Lung (tissue), 13 donors: ENCODE results near the gene HLA-G. TPM values are rescaled to one million over a fixed set of nuclear protein-coding genes. Genes with fewer than 3 reads are reported as not detected.
"Not testable (repeated sequence)": the region's sequence is repeated elsewhere in the genome, so short reads cannot be mapped to it uniquely, and the experiment has no call there.

Experiments used
- ATAC-seq: fragments of 200-7000 bp; cut with Tn5 transposase; one replicate; pipeline ENCODE4 v1.9.1; 2020; ENCODE audit warnings: moderate number of reproducible peaks; ENCODE audit not compliant: insufficient read depth, low FRiP score
- DNase-seq, 3 donors: peaks; one replicate each; pipeline ENCODE4 v3.0.0-alpha.2; 2013 to 2017
- H3K27ac ChIP-seq, 2 donors: one replicate each; pipeline ENCODE4 v1.5.1; 2013; ENCODE audit warnings: mild to moderate bottlenecking in 2 of 2, moderate library complexity in 2 of 2, control low read depth in 1 of 2, inconsistent platforms in 1 of 2, low read depth in 1 of 2, low read length in 1 of 2
- H3K27me3 ChIP-seq, 3 donors: one replicate each; pipeline ENCODE4 v1.5.1; 2013; ENCODE audit warnings: low read length in 2 of 3; ENCODE audit not compliant: control insufficient read depth in 3 of 3, insufficient read depth in 3 of 3
- H3K36me3 ChIP-seq, 4 donors: one replicate each; pipeline ENCODE4 v1.5.1; 2013; ENCODE audit warnings: low read length in 4 of 4, mild to moderate bottlenecking in 1 of 4, moderate library complexity in 1 of 4; ENCODE audit not compliant: control insufficient read depth in 4 of 4, insufficient read depth in 4 of 4
- H3K4me1 ChIP-seq, 5 donors: one replicate each; pipeline ENCODE4 v1.5.1; 2013; ENCODE audit warnings: low read length in 5 of 5, mild to moderate bottlenecking in 2 of 5, moderate library complexity in 1 of 5; ENCODE audit not compliant: control insufficient read depth in 5 of 5, insufficient read depth in 5 of 5
- H3K4me3 ChIP-seq: one replicate; pipeline ENCODE4 v1.5.1; 2013; ENCODE audit warnings: mild to moderate bottlenecking, control low read depth, moderate library complexity
- H3K9ac ChIP-seq, 2 donors: one replicate each; pipeline ENCODE4 v1.5.1; 2013; ENCODE audit warnings: low read length in 2 of 2, control low read depth in 1 of 2; ENCODE audit not compliant: insufficient read depth in 1 of 2
- H3K9me3 ChIP-seq, 4 donors: one replicate each; pipeline ENCODE4 v1.5.1; 2013; ENCODE audit warnings: low read length in 3 of 4, mild to moderate bottlenecking in 1 of 4, moderate library complexity in 1 of 4; ENCODE audit not compliant: control insufficient read depth in 4 of 4, insufficient read depth in 3 of 4
- CTCF ChIP-seq: IDR thresholded peaks from 2 replicates; pipeline ENCODE4 v1.5.1; 2012; ENCODE audit warnings: mild to moderate bottlenecking; ENCODE audit errors: control extremely low read depth, extremely low read depth
- WGBS, 2 donors: extraction: QIAGEN DNeasy Blood & Tissue Kit; methylation state at CpG; one replicate each; pipeline ENCODE4 v1.1.7; 2013; 5-methylcytosine and 5-hydroxymethylcytosine counted together
- polyA plus RNA-seq, 2 donors: library from polyadenylated mRNA; stranded (reverse); fragments of 200-250 nt; gene quantifications; one replicate each; pipeline ENCODE4 v1.2.1, GENCODE V29; 2013
- small RNA-seq: library from RNA; depleted of rRNA; stranded (forward); fragments of <200 nt; gene quantifications from one replicate; pipeline ENCODE3, GENCODE V24; 2014; ENCODE audit warnings: low replicate concordance
- total RNA-seq, 2 donors: library from RNA; depleted of rRNA in 1 of 2; stranded (reverse); fragments of >200 nt in 1 of 2; gene quantifications; one replicate each; pipeline ENCODE4 v1.2.1, GENCODE V29; 2014 to 2021
- donor health status: control.
- donor health status: control.
- donor health status: Bipolar disorder and iron deficiency.
- donor health status: healthy.
- donor health status: DM: yes; HTN: yes; CAD: no.

Gene HLA-G
- total and polyA plus RNA-seq, 4 donors, result 0.23 to 8.9 (median 4.3) TPM

GRCh38 chr6:29870104-29870503 lies 42.5 kb downstream of the HLA-G start:
- no peak overlapping the region for H3K9ac ChIP-seq
- H3K27me3 ChIP-seq, result peaks cover 0 to 6% (median 3%) of the 10 kb centered on the region in 3 donors
- H3K27ac ChIP-seq, result no peak overlapping the region
- ATAC-seq (no peak), DNase-seq (no peak)
- no peaks in the 10 kb centered on the region for H3K36me3 ChIP-seq
- no peaks in the 10 kb centered on the region for H3K4me1 ChIP-seq
- 51 to 88% methylated on average over 2 of the region's 2 CpGs for WGBS, 2 donors
- no peak for TF ChIP-seq CTCF
- H3K4me3 ChIP-seq, result no peak overlapping the region
- H3K9me3 ChIP-seq, result no peaks in the 10 kb centered on the region

- no peaks in the 10 kb centered on the region for H3K9me3 ChIP-seq
- no peak overlapping the region for H3K4me3 ChIP-seq
- no peak overlapping the region for H3K27ac ChIP-seq
- no peak overlapping the region for H3K9ac ChIP-seq
- DNase-seq, result no peak
- TF ChIP-seq CTCF, result no peak
- no peaks in the 10 kb centered on the region for H3K36me3 ChIP-seq
- 62 to 85% methylated on average over 3 of the region's 3 CpGs for WGBS, 2 donors
- no peaks in the 10 kb centered on the region for H3K27me3 ChIP-seq
- ATAC-seq, result no peak
- no peaks in the 10 kb centered on the region for H3K4me1 ChIP-seq
These were observed 45.2 kb downstream of the HLA-G start for GRCh38 chr6:29872791-29873190.

GRCh38 chr6:29875257-29875656 lies 47.6 kb downstream of the HLA-G start:
- TF ChIP-seq CTCF, result no peak
- no peak overlapping the region for H3K4me3 ChIP-seq
- ATAC-seq, result no peak

GRCh38 chr6:29875734-29876133 lies 48.1 kb downstream of the HLA-G start:
- WGBS, 2 donors, result 74 to 80% methylated on average over 6 of the region's 6 CpGs
- H3K27me3 ChIP-seq, H3K36me3 ChIP-seq, DNase-seq, H3K9ac ChIP-seq, H3K4me3 ChIP-seq, H3K4me1 ChIP-seq, H3K27ac ChIP-seq, ATAC-seq, H3K9me3 ChIP-seq: not testable (repeated sequence)

More at GRCh38 chr6:29875257-29875656, 47.6 kb downstream of the HLA-G start:
- Histone ChIP-seq H3K9me3 (no peaks in the 10 kb centered on the region), H3K27me3 (no peaks in the 10 kb centered on the region), H3K4me1 (no peaks in the 10 kb centered on the region), H3K27ac (no peak overlapping the region), H3K9ac (no peak overlapping the region), H3K36me3 (no peaks in the 10 kb centered on the region)
- 77 to 93% methylated on average over 1 of the region's 1 CpG for WGBS, 2 donors
- no peak for DNase-seq

Small RNA genes within 50 kb of the gene (small RNA-seq; reads per million reads assigned to genes)
- not detected for gene MICG

Other genes with a start within 250 kb of the HLA-G start
- gene OR2H2, start 242.7 kb upstream of the HLA-G start, total RNA-seq, result not detected
- gene OR2H2, start 242.7 kb upstream of the HLA-G start, polyA plus RNA-seq, result not detected
- 10 to 100 TPM; 28.4 to 35.7 TPM for gene GABBR1, start 194.6 kb upstream of the HLA-G start, total RNA-seq
- gene GABBR1, start 194.6 kb upstream of the HLA-G start, polyA plus RNA-seq, result 10 to 100 TPM; 12.9 to 21.6 TPM
- not detected for gene MOG, start 170.7 kb upstream of the HLA-G start, total RNA-seq
- gene MOG, start 170.7 kb upstream of the HLA-G start, polyA plus RNA-seq, result not detected
- gene ZFP57, start 146.7 kb upstream of the HLA-G start, total RNA-seq, result 1 to 10 TPM in 1 of 2 donors, under 1 TPM in 1; 0.14 to 2.4 TPM
- gene ZFP57, start 146.7 kb upstream of the HLA-G start, polyA plus RNA-seq, result 1 to 10 TPM in 1 of 2 donors, under 1 TPM in 1; 0.01 to 2.0 TPM
- 100 to 1,000 TPM in 1 of 2 donors, 10 to 100 TPM in 1; 76.2 to 102 TPM for gene HLA-F, start 104.4 kb upstream of the HLA-G start, total RNA-seq
- gene HLA-F, start 104.4 kb upstream of the HLA-G start, polyA plus RNA-seq, result 100 to 1,000 TPM; 205 to 451 TPM
- 100 to 1,000 TPM; 320 to 577 TPM for gene HLA-A, start 114.7 kb downstream of the HLA-G start, total RNA-seq
- 1,000 to 10,000 TPM in 1 of 2 donors, 100 to 1,000 TPM in 1; 845 to 3,222 TPM for gene HLA-A, start 114.7 kb downstream of the HLA-G start, polyA plus RNA-seq
- gene POLR1H, start 233.4 kb downstream of the HLA-G start, total RNA-seq, result 10 to 100 TPM; 18.2 to 24.0 TPM
- gene POLR1H, start 233.4 kb downstream of the HLA-G start, polyA plus RNA-seq, result 10 to 100 TPM; 53.2 to 55.5 TPM
- 10 to 100 TPM; 29.2 to 56.9 TPM for gene PPP1R11, start 239.4 kb downstream of the HLA-G start, total RNA-seq
- gene PPP1R11, start 239.4 kb downstream of the HLA-G start, polyA plus RNA-seq, result 10 to 100 TPM; 54.7 to 81.7 TPM
- gene RNF39, start 247.9 kb downstream of the HLA-G start, total RNA-seq, result 1 to 10 TPM in 1 of 2 donors, not detected in 1; 2.3 TPM
- gene RNF39, start 247.9 kb downstream of the HLA-G start, polyA plus RNA-seq, result 1 to 10 TPM; 1.0 to 1.3 TPM